K562 (cell line): ENCODE measurements around the gene ADSS1. TPM values are rescaled to one million over a fixed set of nuclear protein-coding genes. Genes with fewer than 3 reads are reported as not detected.

ENCODE experiments used
- ATAC-seq: fragments of 200-7000 bp; cut with Tn5 transposase; 3 replicates; pipeline ENCODE4 v1.9.1; 2020; ENCODE audit warnings: moderate library complexity
- BruUV-seq: library from RNA; stranded (reverse); fragments of 400-500 nt; replicated peaks from 2 replicates; lab custom pipeline; 2021; lab: Mats Ljungman, UMichigan
- CTCF ChIA-PET: fragments of 300-600 bp; formaldehyde crosslinking; extraction: SDS; loops from one replicate; lab custom pipeline; 2021; ENCODE audit warnings: low intra/inter-chr PET ratio; lab: Yijun Ruan, JAX
- POLR2A ChIA-PET: fragments of 300-600, 350-650 bp; sonication (Branson Sonifier 250); formaldehyde crosslinking; extraction: SDS; loops from one replicate; lab custom pipeline; 2021; ENCODE audit warnings: antibody characterized with exemption, inconsistent platforms; lab: Yijun Ruan, JAX
- DNase-seq, 4 experiments: peaks; one replicate each; pipeline versions ENCODE4 v3.0.0 to v3.0.0-alpha.2; 2011 to 2018; ENCODE audit warnings: low spot score in 3 of 4, mixed read lengths in 3 of 4; ENCODE audit errors: extremely low read depth in 1 of 4
- FAIRE-seq: peaks from 2 replicates; lab custom pipeline; 2011; peaks lifted over from hg19 to GRCh38; lab: Jason Lieb, UNC
- H2AFZ ChIP-seq: 2 replicates; pipeline ENCODE4 v1.6.0; 2011; ENCODE audit warnings: low read depth, low read length, control low read depth, inconsistent platforms
- H3K27ac ChIP-seq: fragments of 200-600 bp; 3 replicates; pipeline ENCODE4 v1.8.0; 2011; ENCODE audit warnings: low read depth, mild to moderate bottlenecking, control low read depth, inconsistent platforms, low read length, moderate library complexity, mixed read lengths; ENCODE audit errors: extremely low read depth
- H3K27me3 ChIP-seq, 2 experiments: fragments of 300-600 bp in 1 of 2; 2 replicates in 1 of 2; 3 replicates in 1 of 2; pipeline versions ENCODE4 v1.6.0 to v1.8.0; 2011; ENCODE audit warnings: inconsistent platforms in 2 of 2, low read length in 2 of 2, mild to moderate bottlenecking in 1 of 2, mixed read lengths in 1 of 2, moderate library complexity in 1 of 2; ENCODE audit not compliant: control insufficient read depth in 2 of 2, insufficient read depth in 2 of 2
- H3K36me3 ChIP-seq: fragments of 300-600 bp; 3 replicates; pipeline ENCODE4 v1.8.0; 2011; ENCODE audit warnings: mild to moderate bottlenecking, low read length, inconsistent platforms; ENCODE audit not compliant: control insufficient read depth, insufficient read depth
- H3K4me1 ChIP-seq, 2 experiments: fragments of 200-600 bp in 1 of 2; replicated peaks in 1 of 2; 2 replicates in 1 of 2; 3 replicates in 1 of 2; pipeline versions ENCODE4 v1.5.1 to v1.8.0; 2011; ENCODE audit warnings: inconsistent platforms in 2 of 2, low read length in 2 of 2, mild to moderate bottlenecking in 1 of 2, mixed read lengths in 1 of 2, moderate library complexity in 1 of 2; ENCODE audit not compliant: control insufficient read depth in 2 of 2, insufficient read depth in 2 of 2
- H3K4me2 ChIP-seq: 2 replicates; pipeline ENCODE4 v1.6.1; 2011; ENCODE audit warnings: low read length, control low read depth, inconsistent platforms, mixed read lengths; ENCODE audit not compliant: insufficient read depth
- H3K4me3 ChIP-seq: fragments of 200-600 bp; sonication (generic), shearing (Covaris generic); 2 replicates; pipeline ENCODE4 v1.5.1; 2016; ENCODE audit warnings: control low read depth, inconsistent platforms
- H3K79me2 ChIP-seq: fragments of 200-600 bp; 3 replicates; pipeline ENCODE4 v1.8.0; 2011; ENCODE audit warnings: low read length, inconsistent platforms; ENCODE audit not compliant: control insufficient read depth, insufficient read depth
- H3K9ac ChIP-seq, 2 experiments: 2 replicates each; pipeline versions ENCODE4 v1.6.0 to v1.6.1; 2011; ENCODE audit warnings: low read depth in 2 of 2, low read length in 2 of 2, control low read depth in 1 of 2, inconsistent platforms in 1 of 2, mild to moderate bottlenecking in 1 of 2, mixed read lengths in 1 of 2; ENCODE audit not compliant: insufficient read depth in 1 of 2
- H3K9me1 ChIP-seq: one replicate; pipeline ENCODE4 v1.6.0; 2011; ENCODE audit warnings: inconsistent platforms, mild to moderate bottlenecking, low read length, moderate library complexity; ENCODE audit not compliant: control insufficient read depth, insufficient read depth
- H3K9me3 ChIP-seq: replicated peaks from 2 replicates; pipeline ENCODE4 v1.5.1; 2011; ENCODE audit warnings: low read depth, low read length, inconsistent platforms; ENCODE audit not compliant: control insufficient read depth, insufficient read depth
- H4K20me1 ChIP-seq: replicated peaks from 2 replicates; pipeline ENCODE4 v1.6.1; 2011; ENCODE audit warnings: low read length, inconsistent platforms, mixed read lengths; ENCODE audit not compliant: control insufficient read depth, insufficient read depth
- CREB3L1 ChIP-seq: fragments of 450-650 bp; IDR thresholded peaks from 2 replicates; pipeline ENCODE4 v1.6.1; 2014; ENCODE audit warnings: low read depth, mild to moderate bottlenecking, moderate library complexity, borderline replicate concordance
- FOSL1 ChIP-seq: fragments of 200-800 bp; sonication (Bioruptor generic); conservative IDR thresholded peaks from 2 replicates; pipeline ENCODE4 v1.6.1; 2016; ENCODE audit warnings: missing genetic modification characterization, missing compliant biosample characterization
- IRF2 ChIP-seq: sonication (generic); formaldehyde crosslinking; IDR thresholded peaks from 2 replicates; pipeline ENCODE4 v1.8.1; 2022; ENCODE audit warnings: mild to moderate bottlenecking, missing genetic modification reagents
- MAZ ChIP-seq, 2 experiments: fragments of 450-650 bp in 1 of 2; sonication (generic) in 1 of 2; formaldehyde crosslinking; IDR thresholded peaks in 1 of 2; conservative IDR thresholded peaks in 1 of 2; 2 replicates each; pipeline versions ENCODE4 v1.4.0 to v1.5.0; 2020; ENCODE audit warnings: mild to moderate bottlenecking in 1 of 2, missing genetic modification reagents in 1 of 2
- MECOM ChIP-seq: fragments of 250-450 bp; sonication (Bioruptor Pico); IDR thresholded peaks from 2 replicates; pipeline ENCODE4 v1.8.0; 2022; ENCODE audit warnings: inconsistent platforms
- POLR2G ChIP-seq: fragments of 200-400 bp; formaldehyde crosslinking; IDR thresholded peaks from 2 replicates; pipeline ENCODE4 v1.6.1; 2017; ENCODE audit warnings: low read depth, mild to moderate bottlenecking, antibody characterized with exemption, low read length, moderate library complexity
- STAT6 ChIP-seq: sonication (generic); formaldehyde crosslinking; IDR thresholded peaks from 2 replicates; pipeline ENCODE4 v1.8.1; 2023; ENCODE audit warnings: mild to moderate bottlenecking, missing genetic modification reagents
- WGBS: fragments of 100-300 bp; shearing (Covaris generic); methylation state at CpG from one replicate; pipeline ENCODE4 v1.1.6; 2016; ENCODE audit warnings: low coverage, mixed read lengths; ENCODE audit not compliant: insufficient coverage; ENCODE audit errors: missing lambda C conversion rate; 5-methylcytosine and 5-hydroxymethylcytosine counted together
- in situ Hi-C: fragments of 300-500 bp; cut with MboI; formaldehyde crosslinking; loops from 4 replicates; pipeline ENCODE4 v1.15.0; 2018; ENCODE audit warnings: inconsistent platforms, mixed read lengths
- intact Hi-C: fragments of 100-400 bp; cut with micrococcal nuclease; formaldehyde crosslinking; loops from 2 replicates; pipeline ENCODE4 v1.14.2; 2022
- polyA plus RNA-seq, 8 experiments: library from polyadenylated mRNA; depleted of rRNA in 4 of 8; stranded (reverse) in 5 of 8; unstranded in 3 of 8; fragments of >200 nt; fragmentation: Nextera tagmentation in 2 of 8; fragmentation: Illumina TruSeq in 1 of 8; extraction: Ambion mirVana in 2 of 8; extraction: Trizol in 1 of 8; gene quantifications; 2 replicates each; pipeline versions ENCODE4 v1.2.1 to v1.2.3, GENCODE V29; 2011 to 2014; ENCODE audit warnings: inconsistent platforms in 1 of 8, missing spikeins in 1 of 8
- total RNA-seq, 7 experiments: library from RNA; depleted of rRNA in 6 of 7; stranded (reverse); fragments of >200 nt in 6 of 7; fragmentation: Illumina TruSeq in 2 of 7; extraction: Trizol in 2 of 7; gene quantifications; 2 replicates each; pipeline versions ENCODE4 v1.2.1 to v1.2.3, GENCODE V29; 2011 to 2021; ENCODE audit warnings: low replicate concordance in 1 of 7

The ADSS1 gene
- total and polyA plus RNA-seq, 9 of the 15 experiments (the other 6 are each of a cell fraction or from before 2014, with no cell fraction given) = 0.53 to 5.9 (median 3.9) TPM

- no peak for TF ChIP-seq STAT6
- TF ChIP-seq, all 486 proteins: peak for 0
These were observed 54.8 kb downstream of the ADSS1 start (continued) for GRCh38 chr14:104778694-104779331.

GRCh38 chr14:104779776-104780512, 55.9 kb downstream of the ADSS1 start:
- BruUV-seq = no TSS peak

More at GRCh38 chr14:104779776-104780512, 55.9 kb downstream of the ADSS1 start:
- H3K9me3 ChIP-seq = no peaks in the 10 kb centered on the region
- H3K4me1 ChIP-seq = peaks cover 0 to 55% of the 10 kb centered on the region in 2 experiments; a peak in 2 of 5 replicates
- ATAC-seq = no peak
- H3K27ac ChIP-seq = no peak overlapping the region
- H2AFZ ChIP-seq = no peak overlapping the region
- H4K20me1 ChIP-seq = no peaks in the 10 kb centered on the region; the same call in 1 of the 2 replicates
- FAIRE-seq = no peak
- POLR2A ChIA-PET = interaction anchor here (1.0 kb wide), 1 partner anchor 27 kb away, joined by 3 read pairs; the partner anchor contains the start of gene SIVA1
- in situ Hi-C loops = no loop called here
- TF ChIP-seq POLR2G = peak; percentile 40; the same call in 1 of the 2 replicates
- no peak for TF ChIP-seq CREB3L1
- TF ChIP-seq IRF2 = no peak
- no peak for TF ChIP-seq MECOM (CRISPR knock-in tag)
- no peak for TF ChIP-seq MAZ (CRISPR knock-in tag; conservative IDR thresholded peaks at IDR 0.05 in 1 of 2, IDR thresholded peaks at IDR 0.05 in 1 of 2)
- no peak for TF ChIP-seq FOSL1 (tag)
- H3K9ac ChIP-seq = no peak overlapping the region
- intact Hi-C loops = no loop called here
- over 99% methylated on average over 23 of the region's 32 CpGs for WGBS
- no peak overlapping the region for H3K4me2 ChIP-seq
- no peaks in the 10 kb centered on the region for H3K9me1 ChIP-seq
- H3K36me3 ChIP-seq = peaks cover 47% of the 10 kb centered on the region; the same call in 1 of the 3 replicates
- no peaks in the 10 kb centered on the region for H3K27me3 ChIP-seq
- no peak for DNase-seq
- no peaks in the 10 kb centered on the region for H3K79me2 ChIP-seq
- H3K4me3 ChIP-seq = no peak overlapping the region
- CTCF ChIA-PET = no interaction called here
